Esophagus muscularis mucosa (tissue), 4 donors: ENCODE results near the gene SLC37A1. TPM values are rescaled to one million over a fixed set of nuclear protein-coding genes. Genes with fewer than 3 reads are reported as not detected.

Experiments
- DNase-seq: peaks from one replicate; pipeline ENCODE4 v3.0.0-alpha.2; 2017; ENCODE audit errors: extremely low spot score
- H3K27ac ChIP-seq, 4 donors: fragments of 200-600 bp; sonication (generic); replicated peaks in 1 of 4; 1 replicate in 3 of 4; 2 replicates in 1 of 4; pipeline ENCODE4 v1.5.1; 2016 to 2019; ENCODE audit warnings: mild to moderate bottlenecking in 1 of 4
- H3K27me3 ChIP-seq, 4 donors: fragments of 200-600 bp; sonication (generic); one replicate each; pipeline versions ENCODE4 v1.5.1 to v1.6.0; 2016 to 2019
- H3K36me3 ChIP-seq, 4 donors: fragments of 200-600 bp; sonication (generic); one replicate each; pipeline ENCODE4 v1.5.1; 2016 to 2019
- H3K4me1 ChIP-seq, 4 donors: fragments of 200-600 bp; sonication (generic); one replicate each; pipeline ENCODE4 v1.5.1; 2016 to 2019
- H3K4me3 ChIP-seq, 4 donors: fragments of 200-600 bp; sonication (generic); 1 replicate in 2 of 4; 2 replicates in 2 of 4; pipeline ENCODE4 v1.5.1; 2016 to 2019; ENCODE audit warnings: mild to moderate bottlenecking in 4 of 4, moderate library complexity in 1 of 4
- H3K9me3 ChIP-seq, 4 donors: fragments of 200-600 bp; sonication (generic); 1 replicate in 3 of 4; 2 replicates in 1 of 4; pipeline ENCODE4 v1.5.1; 2016 to 2019
- CTCF ChIP-seq, 3 experiments: fragments of 200-600 bp in 2 of 3; fragments of 450-650 bp in 1 of 3; sonication (generic) in 2 of 3; IDR thresholded peaks; one replicate each; pipeline ENCODE4 v1.5.1; 2017 to 2019; ENCODE audit warnings: antibody characterized with exemption in 3 of 3, mild to moderate bottlenecking in 2 of 3, moderate library complexity in 1 of 3
- EP300 ChIP-seq: sonication (generic); formaldehyde crosslinking; IDR thresholded peaks from one replicate; pipeline ENCODE4 v1.6.1; 2017; ENCODE audit warnings: antibody characterized with exemption
- POLR2A ChIP-seq: fragments of 450-650 bp; IDR thresholded peaks from one replicate; pipeline ENCODE4 v1.6.1; 2017; ENCODE audit warnings: antibody characterized with exemption, moderate library complexity, mild to moderate bottlenecking, low read depth
- POLR2AphosphoS5 ChIP-seq, 2 donors: sonication (generic); formaldehyde crosslinking; IDR thresholded peaks; one replicate each; pipeline ENCODE4 v1.6.1; 2017; ENCODE audit warnings: antibody characterized with exemption in 2 of 2
- WGBS: methylation state at CpG from one replicate; pipeline ENCODE4 v1.1.5; 2018; 5-methylcytosine and 5-hydroxymethylcytosine counted together
- intact Hi-C: fragments of 100-400 bp; cut with DNase I; formaldehyde crosslinking; loops from one replicate; pipeline ENCODE4 v1.15.1; 2023
- total RNA-seq, 4 donors: library from RNA; depleted of rRNA; stranded (reverse); fragments of >200 nt; gene quantifications; one replicate each; pipeline versions ENCODE4 v1.1.0 to v1.2.1, GENCODE V29; 2016

Gene SLC37A1
- total RNA-seq, 4 donors from 2014 or later = 5.4 to 11.1 (median 7.1) TPM

GRCh38 chr21:42542196-42542595, 28.5 kb downstream of the SLC37A1 start:
- no peak overlapping the region for H3K27ac ChIP-seq
- no peaks in the 10 kb centered on the region for H3K27me3 ChIP-seq
- no peak for DNase-seq
- H3K4me1 ChIP-seq = peaks cover 0 to 4% (median 2%) of the 10 kb centered on the region in 4 donors
- H3K4me3 ChIP-seq = no peak overlapping the region
- no peak for TF ChIP-seq CTCF (IDR thresholded peaks at IDR 0.05)
- TF ChIP-seq EP300 = no peak
- no peak for TF ChIP-seq POLR2A
- no peak for TF ChIP-seq POLR2AphosphoS5 (IDR thresholded peaks at IDR 0.05)
- intact Hi-C loops = no loop called here
- no peaks in the 10 kb centered on the region for H3K9me3 ChIP-seq
- peaks cover 8 to 78% (median 60%) of the 10 kb centered on the region in 4 donors for H3K36me3 ChIP-seq
- 82% methylated on average over 8 of the region's 8 CpGs for WGBS

GRCh38 chr21:42542596-42542995, 28.9 kb downstream of the SLC37A1 start:
- Histone ChIP-seq H3K4me3 (no peak overlapping the region), H3K9me3 (no peaks in the 10 kb centered on the region), H3K27ac (no peak overlapping the region), H3K36me3 (peaks cover 9 to 82% (median 63%) of the 10 kb centered on the region in 4 donors), H3K27me3 (no peaks in the 10 kb centered on the region), H3K4me1 (no peaks in the 10 kb centered on the region)
- 93% methylated on average over 10 of the region's 10 CpGs for WGBS
- intact Hi-C loops = no loop called here
- TF ChIP-seq POLR2AphosphoS5 (IDR thresholded peaks at IDR 0.05) (no peak), CTCF (IDR thresholded peaks at IDR 0.05) (no peak), POLR2A (no peak), EP300 (no peak)
- no peak for DNase-seq

DNA sequence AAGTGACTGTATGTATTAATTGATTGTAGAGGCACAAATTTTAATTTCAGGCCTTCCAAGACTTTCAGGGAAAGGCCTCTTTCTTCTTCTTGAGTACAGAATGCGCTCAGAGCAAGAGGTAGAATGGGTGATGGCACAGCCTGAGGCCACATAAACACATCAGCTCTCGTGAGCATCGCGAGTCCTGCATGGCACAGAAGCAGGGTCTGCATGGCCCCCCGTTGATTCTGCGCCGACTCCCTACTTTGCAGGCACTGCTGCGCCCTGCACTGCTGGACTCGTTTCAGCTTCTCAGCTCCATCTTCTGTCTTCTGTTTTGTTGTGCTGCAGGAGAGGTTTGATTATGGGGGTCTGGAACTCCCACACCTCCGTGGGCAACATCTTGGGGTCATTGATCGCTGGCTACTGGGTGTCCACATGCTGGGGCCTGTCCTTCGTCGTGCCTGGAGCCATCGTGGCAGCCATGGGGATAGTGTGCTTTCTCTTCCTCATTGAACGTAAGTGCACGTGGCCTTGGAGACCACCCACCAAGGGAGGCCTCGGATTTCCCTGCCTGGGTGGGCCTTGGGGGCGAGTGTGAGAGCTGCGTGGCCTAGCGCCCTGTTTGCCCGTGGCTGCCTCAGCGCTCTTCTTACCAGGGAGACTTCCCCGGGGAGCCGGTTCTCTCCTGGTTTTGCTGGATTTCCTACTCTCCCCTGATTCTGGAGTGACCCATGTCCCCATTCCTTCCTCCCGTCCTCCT, 29.6 kb downstream of the SLC37A1 start:
- H3K36me3 ChIP-seq = peaks cover 9 to 89% (median 70%) of the 10 kb centered on the region in 4 donors
- TF ChIP-seq POLR2A (no peak), POLR2AphosphoS5 (IDR thresholded peaks at IDR 0.05) (no peak), EP300 (no peak), CTCF (IDR thresholded peaks at IDR 0.05) (no peak)
- H3K27me3 ChIP-seq = no peaks in the 10 kb centered on the region
- intact Hi-C loops = no loop called here
- WGBS = 92% methylated on average over 18 of the region's 25 CpGs
- no peak overlapping the region for H3K27ac ChIP-seq
- no peaks in the 10 kb centered on the region for H3K9me3 ChIP-seq
- H3K4me1 ChIP-seq = no peaks in the 10 kb centered on the region
- no peak for DNase-seq
- no peak overlapping the region for H3K4me3 ChIP-seq

GRCh38 chr21:42544544-42544943, 30.9 kb downstream of the SLC37A1 start:
- H3K36me3 ChIP-seq = peaks cover 9 to 98% (median 77%) of the 10 kb centered on the region in 4 donors
- 92% methylated on average over 8 of the region's 8 CpGs for WGBS
- intact Hi-C loops = no loop called here

More at GRCh38 chr21:42544544-42544943, 30.9 kb downstream of the SLC37A1 start:
- H3K9me3 ChIP-seq = no peaks in the 10 kb centered on the region
- H3K4me3 ChIP-seq = no peak overlapping the region
- H3K27me3 ChIP-seq = no peaks in the 10 kb centered on the region
- TF ChIP-seq CTCF (IDR thresholded peaks at IDR 0.05) = no peak
- TF ChIP-seq POLR2AphosphoS5 (IDR thresholded peaks at IDR 0.05) = no peak
- TF ChIP-seq EP300 = no peak
- TF ChIP-seq POLR2A = no peak
- H3K4me1 ChIP-seq = no peaks in the 10 kb centered on the region
- no peak for DNase-seq
- H3K27ac ChIP-seq = no peak overlapping the region
